RWPE2 (cell line): ENCODE data around the gene SEMA5A.

Experiments
- ATAC-seq: fragments of 200-7000 bp; cut with Tn5 transposase; 3 replicates; pipeline ENCODE4 v1.9.1; 2021; ENCODE audit warnings: low read depth
- DNase-seq: peaks from one replicate; pipeline ENCODE4 v3.0.0-alpha.2; 2020; ENCODE audit warnings: low spot score
- H3K27ac ChIP-seq: fragments of 450-650 bp; 2 replicates; pipeline ENCODE4 v1.5.1; 2017; ENCODE audit warnings: mild to moderate bottlenecking; ENCODE audit not compliant: poor library complexity, severe bottlenecking
- H3K27me3 ChIP-seq: fragments of 250-450 bp; sonication (Bioruptor Pico); 2 replicates; pipeline ENCODE4 v1.5.1; 2021; ENCODE audit warnings: mild to moderate bottlenecking, moderate library complexity; ENCODE audit not compliant: insufficient read depth, poor library complexity, severe bottlenecking
- H3K36me3 ChIP-seq: fragments of 250-450 bp; sonication (Bioruptor Pico); 2 replicates; pipeline ENCODE4 v1.5.1; 2020; ENCODE audit warnings: low read depth, mild to moderate bottlenecking, moderate library complexity
- H3K4me1 ChIP-seq: fragments of 250-450 bp; sonication (Bioruptor Pico); 2 replicates; pipeline ENCODE4 v1.5.1; 2021; ENCODE audit warnings: mild to moderate bottlenecking, moderate library complexity; ENCODE audit not compliant: insufficient read depth, poor library complexity, severe bottlenecking
- H3K4me3 ChIP-seq: fragments of 250-450 bp; sonication (Bioruptor Pico); 2 replicates; pipeline ENCODE4 v1.5.1; 2021; ENCODE audit warnings: mild to moderate bottlenecking, moderate library complexity; ENCODE audit not compliant: severe bottlenecking
- H3K9me3 ChIP-seq: fragments of 250-450 bp; sonication (Bioruptor Pico); 2 replicates; pipeline ENCODE4 v1.5.1; 2021; ENCODE audit warnings: mild to moderate bottlenecking, moderate library complexity; ENCODE audit not compliant: severe bottlenecking
- CTCF ChIP-seq: fragments of 450-650 bp; IDR thresholded peaks from one replicate; pipeline ENCODE4 v1.5.1; 2017; ENCODE audit warnings: mild to moderate bottlenecking, moderate library complexity; ENCODE audit not compliant: poor library complexity, severe bottlenecking

Gene SEMA5A

GRCh38 chr5:9058666-9059065 lies 487.2 kb downstream of the SEMA5A start:
- Histone ChIP-seq H3K36me3 (no peaks in the 10 kb centered on the region), H3K9me3 (no peaks in the 10 kb centered on the region), H3K4me3 (no peak overlapping the region), H3K27ac (no peak overlapping the region), H3K4me1 (peaks cover 29% of the 10 kb centered on the region), H3K27me3 (no peaks in the 10 kb centered on the region)
- DNase-seq (no peak), ATAC-seq (no peak)
- TF ChIP-seq CTCF = no peak

- no peak for TF ChIP-seq CTCF
- Histone ChIP-seq H3K27me3 (no peaks in the 10 kb centered on the region), H3K36me3 (no peaks in the 10 kb centered on the region), H3K4me3 (no peak overlapping the region), H3K27ac (no peak overlapping the region), H3K4me1 (peaks cover 29% of the 10 kb centered on the region), H3K9me3 (no peaks in the 10 kb centered on the region)
- ATAC-seq (no peak), DNase-seq (no peak)
Observed at GRCh38 chr5:9058161-9058560, 487.7 kb downstream of the SEMA5A start.

- no peak for TF ChIP-seq CTCF
- Histone ChIP-seq H3K27me3 (no peaks in the 10 kb centered on the region), H3K9me3 (no peaks in the 10 kb centered on the region), H3K4me1 (peaks cover 29% of the 10 kb centered on the region), H3K36me3 (no peaks in the 10 kb centered on the region), H3K4me3 (no peak overlapping the region), H3K27ac (no peak overlapping the region)
- ATAC-seq = no peak
- no peak for DNase-seq
Observed at GRCh38 chr5:9057406-9058000, 488.4 kb downstream of the SEMA5A start.

GRCh38 chr5:9056046-9056445 lies 489.8 kb downstream of the SEMA5A start:
- Histone ChIP-seq H3K36me3 (no peaks in the 10 kb centered on the region), H3K27ac (no peak overlapping the region), H3K9me3 (no peaks in the 10 kb centered on the region), H3K27me3 (no peaks in the 10 kb centered on the region), H3K4me3 (no peak overlapping the region), H3K4me1 (peaks cover 29% of the 10 kb centered on the region)
- no peak for TF ChIP-seq CTCF
- ATAC-seq (no peak), DNase-seq (no peak)

- ATAC-seq = peak; percentile 65; the same call in 2 of the 3 replicates
- H3K27ac ChIP-seq = no peak overlapping the region
Observed at GRCh38 chr5:9054821-9055589, 490.9 kb downstream of the SEMA5A start.

More at GRCh38 chr5:9054821-9055589, 490.9 kb downstream of the SEMA5A start:
- no peak for TF ChIP-seq CTCF
- Histone ChIP-seq H3K4me1 (peaks cover 25% of the 10 kb centered on the region), H3K9me3 (no peaks in the 10 kb centered on the region), H3K27me3 (no peaks in the 10 kb centered on the region), H3K4me3 (no peak overlapping the region), H3K36me3 (no peaks in the 10 kb centered on the region)
- no peak for DNase-seq
